ELF-1 (cell line): ENCODE data around the gene STXBP6.

Experiments used
- DNase-seq: peaks from one replicate; pipeline ENCODE4 v3.0.0-alpha.2; 2016; ENCODE audit warnings: low read depth, low spot score

Gene STXBP6

GRCh38 chr14:24888532-24888931 lies 161.4 kb downstream of the STXBP6 start:
- no peak for DNase-seq

DNA sequence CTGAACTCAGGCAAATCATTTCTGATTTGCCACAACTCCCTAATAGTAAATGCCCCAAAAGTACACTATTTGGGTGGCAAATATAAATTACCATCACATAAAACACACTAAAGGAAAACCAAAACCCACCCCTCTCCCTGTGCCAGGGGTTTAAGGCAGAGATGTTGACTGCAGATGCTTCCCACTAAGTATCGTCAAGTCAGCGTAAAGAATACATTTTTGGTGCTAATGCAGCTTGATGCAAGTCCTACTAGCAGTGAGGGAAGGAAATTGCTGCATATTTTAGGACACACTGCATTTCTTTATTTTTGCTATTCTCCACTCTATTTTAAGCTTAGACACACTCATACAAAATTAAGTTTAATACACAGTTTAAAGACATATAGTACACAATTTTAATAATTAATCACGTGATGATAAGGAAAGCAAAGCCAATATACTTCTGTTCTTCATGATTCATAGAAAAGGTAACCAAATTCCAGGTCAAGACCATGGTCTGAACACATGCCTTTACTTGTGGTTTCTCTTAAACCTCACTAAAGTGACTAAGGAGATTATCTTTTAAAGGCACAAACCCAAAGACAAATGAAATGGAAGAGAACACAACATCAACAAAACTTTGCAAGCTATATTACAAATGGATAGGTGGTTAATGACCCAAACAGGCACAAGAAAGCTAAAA lies 162.2 kb downstream of the STXBP6 start:
- no peak for DNase-seq

- no peak for DNase-seq
Observed at GRCh38 chr14:24885410-24885913, 164.5 kb downstream of the STXBP6 start.

DNA sequence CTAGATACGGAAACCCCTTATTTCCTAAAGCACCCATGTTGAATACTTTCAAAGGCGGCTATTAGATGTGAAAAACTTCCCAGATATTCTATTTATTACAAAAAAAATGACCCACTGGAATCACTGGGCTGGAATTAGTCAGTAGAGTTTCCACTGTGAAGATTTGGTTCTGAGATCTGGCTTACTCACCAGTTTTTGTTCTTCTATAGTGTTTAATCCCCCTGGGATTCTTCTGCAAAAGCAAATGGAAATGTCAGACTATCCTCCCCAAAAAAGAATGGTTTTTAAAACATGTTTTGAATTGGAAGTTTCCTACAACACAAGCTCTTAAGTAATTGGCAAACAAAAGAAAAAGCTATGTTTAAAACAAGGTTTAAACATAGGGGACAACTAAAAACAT lies 166.4 kb downstream of the STXBP6 start:
- DNase-seq, result no peak

DNA sequence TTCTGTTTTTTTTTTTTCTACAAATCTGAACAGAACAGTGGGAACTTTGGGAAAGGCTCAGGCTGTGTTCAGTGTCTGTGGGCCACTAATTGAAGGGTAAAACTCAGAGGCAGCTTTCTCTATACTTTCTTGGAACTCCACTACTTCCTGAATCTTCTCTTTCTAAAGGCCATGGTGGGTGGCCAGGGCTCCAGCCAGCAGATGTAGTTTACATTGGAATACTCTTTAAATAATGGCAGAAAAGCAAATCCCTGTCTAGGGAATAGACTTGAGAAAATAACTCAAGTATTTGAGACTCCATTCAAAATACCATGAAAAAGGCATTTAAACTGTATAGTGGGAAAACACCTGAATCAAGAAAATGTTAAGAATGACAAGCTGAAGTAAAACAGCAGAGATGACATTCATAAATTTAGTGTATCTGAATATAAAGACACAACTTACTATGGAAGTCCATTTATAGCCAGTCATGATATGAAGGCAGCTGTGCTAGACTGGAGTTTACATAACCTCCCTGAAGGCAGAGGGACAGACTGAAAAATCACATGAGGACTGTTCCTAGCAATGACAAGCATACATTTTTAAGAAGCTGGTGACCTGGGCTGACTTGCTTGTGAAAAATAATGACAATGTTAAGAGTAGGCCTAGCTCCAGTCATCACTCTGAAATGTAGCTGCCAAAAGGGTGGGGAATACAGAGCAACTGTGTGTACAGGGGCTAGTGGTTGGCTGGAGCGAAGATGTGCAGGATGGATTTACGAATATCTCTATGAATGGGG lies 168.6 kb downstream of the STXBP6 start:
- DNase-seq, result no peak

DNA sequence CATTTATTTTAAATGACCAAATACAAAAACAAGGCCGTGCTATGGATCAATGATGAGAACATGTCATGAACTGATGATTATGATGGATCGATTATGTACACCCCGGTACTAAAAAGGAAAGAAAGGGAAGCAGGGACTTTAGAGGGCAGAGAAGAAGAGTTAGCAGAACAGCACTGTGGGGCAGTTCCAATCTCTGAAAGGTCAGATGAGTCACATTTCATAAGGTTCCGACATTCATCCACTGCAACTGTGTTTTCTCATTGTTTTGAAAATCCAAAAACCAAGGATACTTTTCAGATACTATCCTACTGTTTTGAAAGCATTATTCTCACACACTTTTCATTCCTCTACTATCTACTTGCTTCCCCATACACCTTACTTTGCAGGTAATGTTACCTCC lies 169.3 kb downstream of the STXBP6 start:
- DNase-seq, result no peak

DNA sequence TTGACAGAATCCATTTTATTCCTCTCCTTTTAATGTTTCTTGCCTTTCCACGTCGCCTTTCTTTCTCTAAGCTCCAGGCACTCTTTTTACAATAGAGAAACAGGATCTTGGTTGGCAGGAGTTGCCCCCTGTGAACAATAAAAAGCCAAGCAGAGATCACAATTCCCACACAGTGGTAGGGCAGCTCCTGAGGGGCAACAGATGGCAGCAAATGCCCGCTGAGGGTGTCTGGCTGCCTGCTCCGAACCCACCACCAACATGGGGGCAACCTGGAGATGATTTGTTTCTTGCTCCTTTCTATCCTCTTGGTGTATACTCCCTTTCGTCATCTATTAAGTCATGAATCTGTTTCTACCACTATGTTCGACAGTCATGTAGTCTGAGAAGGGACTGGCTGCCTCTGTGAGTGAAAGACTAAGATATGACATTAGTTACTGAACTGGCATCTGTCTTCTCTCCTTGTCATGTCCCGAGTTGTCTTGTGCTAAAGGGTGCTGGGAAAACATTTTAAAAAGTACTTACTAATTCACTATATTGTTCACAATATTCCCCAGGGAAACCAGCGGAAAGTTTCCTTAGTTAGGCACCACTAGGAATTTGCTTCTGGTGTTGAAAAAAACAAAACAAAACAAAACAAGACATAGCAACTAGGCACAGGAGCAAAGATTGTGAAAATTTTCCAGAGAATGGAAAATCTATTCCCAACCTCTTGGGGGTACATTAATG lies 170.1 kb downstream of the STXBP6 start:
- no peak for DNase-seq

- DNase-seq, result no peak
Observed at GRCh38 chr14:24876996-24877395, 173.0 kb downstream of the STXBP6 start.

GRCh38 chr14:24875991-24876878 lies 173.7 kb downstream of the STXBP6 start:
- DNase-seq, result no peak

- no peak for DNase-seq
Observed at GRCh38 chr14:24875203-24875838, 174.6 kb downstream of the STXBP6 start.

GRCh38 chr14:24874514-24875202 lies 175.3 kb downstream of the STXBP6 start:
- no peak for DNase-seq

- no peak for DNase-seq
Observed at GRCh38 chr14:24873551-24873950, 176.4 kb downstream of the STXBP6 start.

DNA sequence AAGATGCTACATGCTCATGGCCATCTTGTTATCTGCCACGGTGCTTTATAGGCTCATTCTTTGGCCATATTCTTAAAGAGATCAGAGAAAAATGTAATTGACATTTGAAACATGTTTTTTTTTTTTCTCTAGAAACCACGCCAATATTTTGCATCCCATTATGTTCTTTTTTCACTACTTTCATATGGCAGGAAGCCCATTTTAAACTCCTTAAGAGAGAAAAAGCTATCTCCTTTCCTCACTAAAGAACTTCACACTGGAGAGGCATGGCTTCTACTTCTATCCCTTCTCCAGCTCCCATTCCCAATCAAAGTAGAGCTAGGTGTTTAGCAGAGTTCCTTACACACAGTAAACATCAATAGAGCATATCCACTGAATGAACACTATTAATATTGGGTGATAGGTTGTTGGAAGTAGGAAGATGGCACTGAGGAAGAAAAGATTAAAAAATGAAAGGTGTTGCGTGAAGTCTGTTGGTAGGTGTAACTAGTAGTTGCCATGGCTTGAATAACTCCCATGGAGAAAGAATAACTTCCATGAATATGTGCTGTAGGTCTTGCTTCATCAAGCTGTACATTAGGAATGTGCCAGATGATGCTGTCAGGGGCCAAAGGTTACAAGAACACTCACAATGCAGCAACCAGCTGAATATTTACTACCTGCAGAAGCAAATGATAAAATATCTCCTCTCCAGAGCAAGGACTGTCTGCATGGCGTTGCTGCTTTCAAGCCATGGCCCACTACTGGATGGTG lies 178.8 kb downstream of the STXBP6 start:
- no peak for DNase-seq

GRCh38 chr14:24868389-24868788 lies 181.6 kb downstream of the STXBP6 start:
- no peak for DNase-seq

GRCh38 chr14:24866067-24866639 lies 183.8 kb downstream of the STXBP6 start:
- no peak for DNase-seq

- no peak for DNase-seq
Observed at GRCh38 chr14:24863968-24864684, 185.8 kb downstream of the STXBP6 start.

- DNase-seq, result no peak
Observed at GRCh38 chr14:24861083-24861630, 188.8 kb downstream of the STXBP6 start.

- no peak for DNase-seq
Observed at GRCh38 chr14:24859559-24859958, 190.4 kb downstream of the STXBP6 start.
